Nephron (organoid): Measurements from ENCODE around the gene SERTM2.

ENCODE experiments used
- H3K27ac Mint-ChIP-seq, 3 experiments: 2 replicates each; pipeline ENCODE4 v1.8.0; 2020; ENCODE audit warnings: mixed read lengths in 3 of 3, mild to moderate bottlenecking in 2 of 3, moderate library complexity in 1 of 3
- H3K27me3 Mint-ChIP-seq: 2 replicates; pipeline ENCODE4 v1.8.0; 2021; ENCODE audit warnings: low read depth, mild to moderate bottlenecking, moderate library complexity, mixed read lengths
- H3K36me3 Mint-ChIP-seq: 2 replicates; pipeline ENCODE4 v1.8.0; 2020; ENCODE audit warnings: low read depth, mixed read lengths
- H3K4me1 Mint-ChIP-seq: 2 replicates; pipeline ENCODE4 v1.8.0; 2020; ENCODE audit warnings: mixed read lengths
- H3K4me3 Mint-ChIP-seq, 3 experiments: 2 replicates each; pipeline ENCODE4 v1.8.0; 2020; ENCODE audit warnings: mild to moderate bottlenecking in 3 of 3, mixed read lengths in 3 of 3, moderate library complexity in 2 of 3
- H3K9me3 Mint-ChIP-seq: 2 replicates; pipeline ENCODE4 v1.8.0; 2020; ENCODE audit warnings: mixed read lengths
- CTCF ChIP-seq, 3 experiments: fragments of 200-600 bp; sonication (generic); IDR thresholded peaks; one replicate each; pipeline ENCODE4 v1.5.0; 2021; ENCODE audit warnings: antibody characterized with exemption in 3 of 3; ENCODE audit not compliant: unreplicated experiment in 3 of 3

The SERTM2 gene

GRCh38 chrX:111505783-111506182 lies 5.7 kb upstream of the SERTM2 start:
- no peak for TF ChIP-seq CTCF (IDR thresholded peaks at IDR 0.05; ENCODE audit: unreplicated experiment in 3 of 3)
- H3K9me3 Mint-ChIP-seq, result no peaks in the 10 kb centered on the region
- peaks cover 4% of the 10 kb centered on the region for H3K4me1 Mint-ChIP-seq
- H3K27me3 Mint-ChIP-seq, result no peaks in the 10 kb centered on the region
- no peak overlapping the region for H3K27ac Mint-ChIP-seq
- H3K36me3 Mint-ChIP-seq, result no peaks in the 10 kb centered on the region
- H3K4me3 Mint-ChIP-seq, result no peak overlapping the region

- no peak overlapping the region for H3K4me3 Mint-ChIP-seq
Measured at GRCh38 chrX:111506826-111507225, 4.6 kb upstream of the SERTM2 start.

GRCh38 chrX:111507933-111508332 lies 3.5 kb upstream of the SERTM2 start:
- TF ChIP-seq CTCF (IDR thresholded peaks at IDR 0.05; ENCODE audit: unreplicated experiment in 3 of 3), result no peak

More at GRCh38 chrX:111506826-111507225, 4.6 kb upstream of the SERTM2 start:
- H3K4me1 Mint-ChIP-seq, result peaks cover 9% of the 10 kb centered on the region
- H3K27me3 Mint-ChIP-seq, result no peaks in the 10 kb centered on the region
- no peaks in the 10 kb centered on the region for H3K36me3 Mint-ChIP-seq
- TF ChIP-seq CTCF (IDR thresholded peaks at IDR 0.05; ENCODE audit: unreplicated experiment in 3 of 3), result no peak
- H3K27ac Mint-ChIP-seq, result no peak overlapping the region
- no peaks in the 10 kb centered on the region for H3K9me3 Mint-ChIP-seq

GRCh38 chrX:111515298-111515697 lies 3.9 kb downstream of the SERTM2 start:
- Mint-ChIP-seq H3K27me3 (no peaks in the 10 kb centered on the region), H3K4me1 (peaks cover 27% of the 10 kb centered on the region), H3K36me3 (no peaks in the 10 kb centered on the region), H3K9me3 (no peaks in the 10 kb centered on the region), H3K27ac (no peak overlapping the region), H3K4me3 (no peak overlapping the region)
- no peak for TF ChIP-seq CTCF (IDR thresholded peaks at IDR 0.05; ENCODE audit: unreplicated experiment in 3 of 3)

More at GRCh38 chrX:111507933-111508332, 3.5 kb upstream of the SERTM2 start:
- Mint-ChIP-seq H3K36me3 (no peaks in the 10 kb centered on the region), H3K27ac (no peak overlapping the region), H3K27me3 (no peaks in the 10 kb centered on the region), H3K4me3 (no peak overlapping the region), H3K4me1 (peaks cover 12% of the 10 kb centered on the region), H3K9me3 (no peaks in the 10 kb centered on the region)

- H3K4me1 Mint-ChIP-seq, result peaks cover 31% of the 10 kb centered on the region
- no peaks in the 10 kb centered on the region for H3K27me3 Mint-ChIP-seq
- no peak for TF ChIP-seq CTCF (IDR thresholded peaks at IDR 0.05; ENCODE audit: unreplicated experiment in 3 of 3)
- no peaks in the 10 kb centered on the region for H3K9me3 Mint-ChIP-seq
- no peaks in the 10 kb centered on the region for H3K36me3 Mint-ChIP-seq
- H3K27ac Mint-ChIP-seq, result peak overlapping the region; percentile 82 to 97 (median 90)
- H3K4me3 Mint-ChIP-seq, result no peak overlapping the region
Measured at GRCh38 chrX:111518667-111519066, 7.2 kb downstream of the SERTM2 start.

GRCh38 chrX:111519215-111519614 lies 7.8 kb downstream of the SERTM2 start:
- no peak overlapping the region for H3K4me3 Mint-ChIP-seq
- peaks cover 31% of the 10 kb centered on the region for H3K4me1 Mint-ChIP-seq
- H3K27me3 Mint-ChIP-seq, result no peaks in the 10 kb centered on the region

More at GRCh38 chrX:111519215-111519614, 7.8 kb downstream of the SERTM2 start:
- H3K36me3 Mint-ChIP-seq, result no peaks in the 10 kb centered on the region
- H3K27ac Mint-ChIP-seq, result peak overlapping the region; percentile 82 to 97 (median 90)
- no peaks in the 10 kb centered on the region for H3K9me3 Mint-ChIP-seq
- TF ChIP-seq CTCF (IDR thresholded peaks at IDR 0.05; ENCODE audit: unreplicated experiment in 3 of 3), result no peak
